Neural cell (in vitro differentiated cells): Measurements from ENCODE around the gene CRLF1. TPM values are rescaled to one million over a fixed set of nuclear protein-coding genes. Genes with fewer than 3 reads are reported as not detected.

Experiments
- H2AFZ ChIP-seq: fragments of 200-600, 300-800 bp; sonication (generic), shearing (Covaris generic); 2 replicates; pipeline ENCODE4 v1.6.0; 2014; ENCODE audit warnings: low read depth, mild to moderate bottlenecking, antibody characterized with exemption, low read length, moderate library complexity
- H3F3A ChIP-seq: fragments of 200-600 bp; shearing (Covaris generic); 2 replicates; pipeline ENCODE4 v1.6.1; 2016; ENCODE audit warnings: mild to moderate bottlenecking, moderate library complexity, mixed read lengths, antibody characterized with exemption, low read length; ENCODE audit not compliant: insufficient read depth, poor library complexity, severe bottlenecking
- H3K27ac ChIP-seq: fragments of 200-600, 300-800 bp; sonication (generic), shearing (Covaris generic); 2 replicates; pipeline ENCODE4 v1.5.1; 2014; ENCODE audit warnings: mild to moderate bottlenecking, low read length, moderate library complexity
- H3K27me3 ChIP-seq: fragments of 300-800, 200-600 bp; sonication (generic), shearing (Covaris generic); 2 replicates; pipeline ENCODE4 v1.6.0; 2014; ENCODE audit warnings: mild to moderate bottlenecking, low read depth, low read length, moderate library complexity; ENCODE audit not compliant: insufficient read depth
- H3K36me3 ChIP-seq: fragments of 300-800, 200-600 bp; sonication (generic), shearing (Covaris generic); 2 replicates; pipeline ENCODE4 v1.5.1; 2014; ENCODE audit warnings: mild to moderate bottlenecking, antibody characterized with exemption, low read length, moderate library complexity; ENCODE audit not compliant: insufficient read depth
- H3K4me2 ChIP-seq: fragments of 300-800, 200-600 bp; sonication (generic), shearing (Covaris generic); 2 replicates; pipeline ENCODE4 v1.6.0; 2014; ENCODE audit warnings: mild to moderate bottlenecking, low read length
- H3K4me3 ChIP-seq: fragments of 300-800, 200-600 bp; sonication (generic), shearing (Covaris generic); 2 replicates; pipeline ENCODE4 v1.5.1; 2014; ENCODE audit warnings: mild to moderate bottlenecking, low read length, moderate library complexity
- H3K79me2 ChIP-seq: fragments of 200-600 bp; shearing (Covaris generic); replicated peaks from 2 replicates; pipeline ENCODE4 v1.6.0; 2014; ENCODE audit warnings: mild to moderate bottlenecking, low read length, moderate library complexity; ENCODE audit not compliant: insufficient read depth
- H3K9ac ChIP-seq: fragments of 300-800, 200-600 bp; sonication (generic), shearing (Covaris generic); 2 replicates; pipeline ENCODE4 v1.6.1; 2016; ENCODE audit warnings: mild to moderate bottlenecking, low read length, mixed read lengths
- H3K9me2 ChIP-seq: fragments of 200-600 bp; shearing (Covaris generic); 2 replicates; pipeline ENCODE4 v1.6.1; 2016; ENCODE audit warnings: mild to moderate bottlenecking, low read length, mixed read lengths; ENCODE audit not compliant: insufficient read depth
- H3K9me3 ChIP-seq: fragments of 200-600, 300-800 bp; sonication (generic), shearing (Covaris generic); 2 replicates; pipeline ENCODE4 v1.6.1; 2016; ENCODE audit warnings: mild to moderate bottlenecking, mixed run types, low read length, moderate library complexity, mixed read lengths
- H4K20me1 ChIP-seq: fragments of 200-600 bp; shearing (Covaris generic); 2 replicates; pipeline ENCODE4 v1.6.1; 2016; ENCODE audit warnings: mild to moderate bottlenecking, mixed run types; ENCODE audit not compliant: insufficient read depth
- CTCF ChIP-seq: fragments of 450-650 bp; IDR thresholded peaks from 2 replicates; pipeline ENCODE4 v1.5.1; 2014; ENCODE audit warnings: antibody characterized with exemption, mild to moderate bottlenecking, moderate library complexity; ENCODE audit not compliant: poor library complexity, severe bottlenecking
- MXI1 ChIP-seq: fragments of 450-650 bp; conservative IDR thresholded peaks from 2 replicates; pipeline ENCODE4 v1.6.1; 2014; ENCODE audit warnings: antibody characterized with exemption, mild to moderate bottlenecking; ENCODE audit not compliant: poor library complexity, severe bottlenecking
- REST ChIP-seq: IDR thresholded peaks from 2 replicates; pipeline ENCODE4 v1.6.1; 2012; ENCODE audit warnings: borderline replicate concordance
- SMC3 ChIP-seq: fragments of 450-650 bp; conservative IDR thresholded peaks from 2 replicates; pipeline ENCODE4 v1.6.1; 2014; ENCODE audit warnings: antibody characterized with exemption, mild to moderate bottlenecking, moderate library complexity; ENCODE audit not compliant: poor library complexity
- polyA plus RNA-seq: library from polyadenylated mRNA; depleted of rRNA; stranded (reverse); fragments of >200 nt; gene quantifications from 2 replicates; pipeline ENCODE4 v1.2.3, GENCODE V29; 2014

The CRLF1 gene
- polyA plus RNA-seq, 1 donor from 2014 or later: 14.2 TPM

- Histone ChIP-seq H3K4me2 (no peak overlapping the region), H3K27ac (no peak overlapping the region)
- no peak for TF ChIP-seq SMC3
These were observed 37.8 kb upstream of the CRLF1 start for GRCh38 chr19:18644196-18645034.

GRCh38 chr19:18639706-18640243, 33.2 kb upstream of the CRLF1 start:
- H2AFZ ChIP-seq: no peak overlapping the region
- no peaks in the 10 kb centered on the region for H3K9me2 ChIP-seq
- no peaks in the 10 kb centered on the region for H3K9me3 ChIP-seq
- H3K4me2 ChIP-seq: no peak overlapping the region
- no peaks in the 10 kb centered on the region for H3K36me3 ChIP-seq
- H3K27me3 ChIP-seq: no peaks in the 10 kb centered on the region
- H4K20me1 ChIP-seq: no peaks in the 10 kb centered on the region
- H3K9ac ChIP-seq: no peak overlapping the region
- no peak overlapping the region for H3K27ac ChIP-seq
- TF ChIP-seq CTCF (no peak), MXI1 (no peak), REST (no peak)
- H3K4me3 ChIP-seq: no peak overlapping the region
- no peaks in the 10 kb centered on the region for H3F3A ChIP-seq
- H3K79me2 ChIP-seq: peaks cover 4% of the 10 kb centered on the region

More at GRCh38 chr19:18644196-18645034, 37.8 kb upstream of the CRLF1 start:
- H4K20me1 ChIP-seq: no peaks in the 10 kb centered on the region
- H2AFZ ChIP-seq: no peak overlapping the region
- no peaks in the 10 kb centered on the region for H3K9me2 ChIP-seq
- no peaks in the 10 kb centered on the region for H3F3A ChIP-seq
- no peaks in the 10 kb centered on the region for H3K9me3 ChIP-seq
- H3K27me3 ChIP-seq: no peaks in the 10 kb centered on the region
- H3K9ac ChIP-seq: no peak overlapping the region
- peaks cover 4% of the 10 kb centered on the region for H3K79me2 ChIP-seq
- H3K36me3 ChIP-seq: no peaks in the 10 kb centered on the region
- no peak overlapping the region for H3K4me3 ChIP-seq
